ENCODE data around the gene PCSK5.

PCSK5 gene

DNA sequence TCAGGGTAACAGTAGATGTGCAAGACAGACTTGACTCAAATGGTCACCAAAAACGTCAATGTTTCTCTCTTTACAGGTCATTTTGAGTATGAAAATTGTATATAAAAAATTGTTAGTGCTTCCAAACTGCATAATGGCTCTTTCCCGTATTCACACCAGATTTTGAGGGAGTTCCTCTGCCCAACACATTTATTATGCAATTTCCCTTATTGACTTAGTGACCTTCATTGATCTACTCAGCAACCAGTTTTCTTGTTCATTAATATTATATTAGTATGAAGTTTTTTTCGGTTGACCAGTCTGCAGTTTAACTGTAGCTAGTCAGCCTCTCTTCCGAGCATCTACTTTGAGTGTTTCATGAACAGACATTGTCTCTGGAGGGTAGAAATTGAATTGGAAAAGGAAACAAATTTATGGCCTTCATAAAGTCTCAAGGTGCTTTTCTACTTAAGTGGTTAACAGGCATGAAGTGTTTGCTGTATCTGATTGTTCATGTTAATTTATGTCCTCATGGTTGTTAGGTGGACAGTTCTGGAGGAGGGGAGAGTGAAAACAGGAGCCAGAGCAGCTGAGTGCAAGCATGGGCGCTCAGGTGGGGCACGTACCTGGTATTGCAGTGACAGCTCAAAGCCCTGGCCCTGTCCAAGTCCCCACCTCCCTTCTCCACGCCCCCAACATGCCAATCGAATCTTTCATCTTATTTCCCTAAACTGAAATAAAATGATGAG, 263.6 kb downstream of the PCSK5 start:
- peak in 1 of 2 experiments; percentile 1 for DNase-seq

DNA sequence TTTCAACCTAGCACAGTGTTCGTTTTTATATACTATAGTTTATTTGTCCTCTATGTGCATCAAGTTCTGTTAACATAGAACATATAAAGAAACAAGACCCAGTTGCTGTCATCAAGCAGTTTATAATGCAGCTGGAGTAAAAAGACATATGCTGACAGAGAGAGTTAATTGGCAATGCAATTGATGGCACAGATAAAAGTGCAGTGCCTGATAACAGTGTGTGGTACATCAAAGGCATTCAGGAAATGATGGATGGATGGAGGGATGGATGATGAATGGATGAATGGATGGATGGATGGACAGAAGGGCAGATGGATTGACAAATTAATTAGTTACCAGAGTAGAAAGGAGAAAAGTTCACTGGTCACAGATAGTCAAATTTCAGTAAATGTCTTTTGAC, 264.9 kb downstream of the PCSK5 start:
- no peak for DNase-seq

GRCh38 chr9:76158713-76159112, 268.2 kb downstream of the PCSK5 start:
- no peak for DNase-seq

- DNase-seq: no peak
Measured at GRCh38 chr9:76159293-76159926, 268.9 kb downstream of the PCSK5 start.

DNA sequence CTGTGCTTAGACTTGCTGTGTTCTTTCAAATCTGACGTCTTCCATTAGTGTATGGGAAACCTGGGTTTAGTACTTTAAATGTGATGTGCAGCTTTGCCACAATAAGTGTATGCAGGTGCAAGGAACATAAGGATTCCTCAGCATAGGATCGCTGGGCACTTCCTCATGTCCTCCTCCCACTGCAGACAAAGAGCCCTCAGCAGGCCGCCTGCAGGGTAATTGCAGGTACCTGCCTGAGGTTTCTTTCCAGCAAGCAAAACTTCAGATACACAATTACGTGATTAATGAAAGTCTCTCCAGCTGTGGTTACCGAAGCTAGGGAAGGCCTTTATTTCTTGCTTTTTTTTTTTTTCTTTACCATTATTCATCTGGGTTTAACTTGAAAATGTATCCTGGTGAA, 270.6 kb downstream of the PCSK5 start:
- no peak for DNase-seq

DNA sequence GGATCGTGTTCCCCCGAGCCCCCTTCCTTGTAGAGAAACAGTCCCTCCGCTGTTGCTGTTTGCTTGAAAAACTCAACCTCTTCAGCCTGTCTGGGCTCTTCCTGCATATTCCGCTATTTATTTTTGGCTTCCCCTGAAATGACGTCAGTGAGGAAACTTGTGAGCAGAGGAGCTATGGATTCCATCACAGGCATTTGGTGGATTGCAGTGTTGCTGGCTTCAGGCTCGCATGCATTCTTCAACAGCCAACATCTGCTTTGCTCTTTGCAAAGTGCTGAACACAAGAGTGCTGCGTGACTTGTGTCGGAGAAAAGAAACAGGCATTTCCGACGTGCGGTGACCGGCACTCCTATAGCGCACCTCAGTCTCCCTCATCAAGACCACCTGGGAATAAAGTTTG, 271.1 kb downstream of the PCSK5 start:
- DNase-seq: no peak

GRCh38 chr9:76162086-76162730, 271.7 kb downstream of the PCSK5 start:
- no peak for DNase-seq

DNA sequence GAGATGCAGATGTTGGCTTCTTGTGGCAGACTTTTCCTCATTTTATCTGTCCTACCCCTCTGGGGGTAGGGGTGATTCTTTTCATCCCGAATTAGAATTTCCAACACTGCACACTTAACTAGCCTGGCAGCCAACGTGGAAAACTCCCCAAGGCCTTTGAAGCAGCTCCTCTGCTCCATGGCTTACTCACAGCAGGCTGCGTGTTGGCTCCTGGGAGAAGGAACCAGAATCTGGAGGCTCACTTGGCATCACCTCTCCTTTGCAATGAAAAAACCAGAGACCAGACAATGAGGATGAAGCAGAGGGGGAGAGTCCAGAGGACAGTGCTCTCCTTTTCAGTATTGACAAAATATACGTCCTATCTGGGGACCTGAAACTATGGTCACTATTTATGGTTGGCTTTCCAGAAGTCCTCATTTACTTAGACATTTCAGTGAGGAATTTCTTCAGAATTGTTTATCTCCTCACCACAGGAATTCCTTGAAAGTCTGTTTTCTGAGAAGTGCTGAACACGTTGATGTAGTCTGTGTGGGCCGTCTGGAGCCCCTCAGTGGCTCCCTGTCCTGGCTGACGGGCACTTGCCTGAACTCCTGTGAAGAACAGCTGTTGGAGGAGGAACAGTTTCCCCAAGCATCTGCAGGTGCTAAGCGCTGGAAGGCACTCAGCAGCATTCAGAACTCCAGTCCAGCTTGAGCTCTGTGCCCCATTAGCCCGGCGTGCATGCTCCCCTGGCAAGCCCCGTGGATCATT, 272.5 kb downstream of the PCSK5 start:
- no peak for DNase-seq

DNA sequence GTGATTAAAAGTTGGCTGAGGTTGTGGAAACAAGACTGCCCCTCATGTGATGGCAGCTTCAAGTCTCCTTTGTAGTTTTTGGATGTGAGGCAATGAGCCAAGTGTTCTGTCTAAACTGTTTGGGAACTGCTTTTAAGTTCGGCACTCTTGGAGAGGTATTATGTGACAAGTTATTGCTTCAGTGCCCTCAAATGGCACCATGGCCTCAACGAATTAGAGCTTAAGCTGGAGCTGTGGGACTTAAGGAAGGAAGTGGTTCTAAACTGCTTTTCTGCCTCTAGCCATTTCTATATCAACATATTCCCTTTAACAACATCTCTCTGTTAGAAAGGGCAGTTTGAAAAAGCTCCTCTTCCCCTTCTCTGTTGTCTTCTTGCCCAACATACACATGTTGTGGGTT, 276.1 kb downstream of the PCSK5 start:
- no peak for DNase-seq

- no peak for DNase-seq
Measured at GRCh38 chr9:76176171-76176570, 285.7 kb downstream of the PCSK5 start.

- no peak for DNase-seq
Measured at GRCh38 chr9:76177931-76178330, 287.5 kb downstream of the PCSK5 start.

GRCh38 chr9:76180541-76180940, 290.1 kb downstream of the PCSK5 start:
- DNase-seq: no peak

- no peak for DNase-seq
Measured at GRCh38 chr9:76181020-76181641, 290.7 kb downstream of the PCSK5 start.

DNA sequence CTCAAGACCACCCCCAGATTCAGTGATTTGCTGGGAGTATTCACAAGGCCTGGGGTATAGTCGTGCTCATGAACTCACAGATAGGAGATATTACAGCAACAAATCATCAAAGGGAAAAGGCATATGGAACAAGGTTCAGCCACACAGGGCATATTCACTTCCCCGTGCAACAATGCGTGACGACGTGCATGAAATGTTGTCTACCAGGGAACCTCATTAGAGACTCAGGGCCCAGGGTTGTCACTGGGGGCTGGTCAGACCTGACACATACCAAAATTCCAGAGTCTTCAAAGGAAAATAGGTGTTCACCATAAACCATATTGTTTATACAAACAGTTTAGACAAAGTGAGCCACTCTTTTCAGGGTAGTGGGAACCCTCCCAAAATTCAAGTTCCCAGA, 291.3 kb downstream of the PCSK5 start:
- no peak for DNase-seq

DNA sequence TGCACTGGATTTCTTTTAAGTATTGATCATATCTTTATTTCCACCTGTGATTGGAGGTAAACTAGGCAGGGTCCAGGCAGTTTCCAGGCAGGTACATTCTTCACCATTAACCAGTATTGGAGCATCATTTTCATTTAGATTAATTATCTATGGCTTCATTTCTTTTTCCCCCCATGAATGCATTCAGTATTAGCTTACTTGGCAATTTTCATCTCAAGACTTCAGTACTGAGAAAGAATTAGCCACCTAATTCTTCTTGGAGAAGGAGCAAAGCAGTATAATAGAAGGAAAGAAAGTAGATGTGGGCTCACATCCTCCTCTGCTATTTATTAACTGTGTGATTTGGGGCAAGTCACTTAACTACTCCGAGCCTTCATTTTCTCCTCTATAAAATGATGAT, 295.0 kb downstream of the PCSK5 start:
- no peak for DNase-seq

DNA sequence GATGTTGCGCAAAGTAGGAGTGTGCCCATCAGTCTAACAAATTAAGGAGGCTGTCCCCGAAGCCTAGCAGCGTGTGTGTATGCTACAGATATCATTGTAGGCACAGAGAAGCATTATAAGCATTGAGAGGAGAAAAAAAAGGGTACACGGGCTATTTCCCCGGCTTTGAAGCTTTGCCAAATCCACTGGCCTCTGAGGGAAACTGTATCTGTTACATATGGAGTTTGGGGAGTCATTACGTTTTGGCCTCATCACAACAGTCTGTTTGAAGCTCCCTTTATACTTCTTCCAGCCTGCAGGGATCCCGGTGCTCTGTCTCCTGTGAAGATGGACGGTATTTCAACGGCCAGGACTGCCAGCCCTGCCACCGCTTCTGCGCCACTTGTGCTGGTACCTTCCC, 297.8 kb downstream of the PCSK5 start:
- DNase-seq: no peak

GRCh38 chr9:76188905-76189304, 298.4 kb downstream of the PCSK5 start:
- DNase-seq: no peak

DNA sequence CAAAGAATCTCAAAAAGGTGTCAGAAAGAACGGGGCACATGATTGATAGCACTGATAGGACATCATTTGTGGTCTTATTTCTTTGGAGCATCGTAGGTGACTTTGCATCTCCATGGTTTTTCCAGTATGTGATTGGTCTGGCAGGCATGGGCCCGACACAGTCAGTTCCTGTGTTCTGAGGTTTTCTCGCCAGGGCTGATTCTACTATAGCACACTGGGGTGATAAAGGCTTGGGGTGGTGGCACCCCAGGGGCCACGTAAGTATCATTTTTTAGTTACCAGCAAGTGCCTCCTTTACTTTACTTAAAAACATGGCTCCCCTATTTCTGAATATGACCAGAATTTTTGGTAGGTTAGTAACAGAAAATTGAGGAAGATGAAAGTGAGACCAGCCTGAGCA, 301.0 kb downstream of the PCSK5 start:
- DNase-seq: no peak

DNA sequence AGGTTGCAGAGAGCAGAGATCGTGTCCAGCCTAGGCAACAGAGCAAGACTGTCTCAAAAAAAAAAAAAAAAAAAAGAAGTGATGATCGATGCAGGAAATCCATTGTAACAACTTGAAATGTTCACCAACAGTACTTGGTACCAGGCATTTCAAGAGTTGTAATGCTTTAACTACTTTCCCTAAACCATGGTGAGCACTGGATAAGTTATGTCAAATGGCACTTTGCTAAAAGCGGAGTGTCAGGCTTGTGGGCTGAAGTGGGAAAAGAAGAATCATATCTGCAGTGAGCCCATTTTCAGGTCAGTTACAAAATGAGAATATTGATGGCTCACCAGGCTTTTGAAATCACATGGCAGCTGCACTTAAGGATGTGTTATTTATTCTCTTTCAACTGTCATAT, 301.5 kb downstream of the PCSK5 start:
- no peak for DNase-seq

DNA sequence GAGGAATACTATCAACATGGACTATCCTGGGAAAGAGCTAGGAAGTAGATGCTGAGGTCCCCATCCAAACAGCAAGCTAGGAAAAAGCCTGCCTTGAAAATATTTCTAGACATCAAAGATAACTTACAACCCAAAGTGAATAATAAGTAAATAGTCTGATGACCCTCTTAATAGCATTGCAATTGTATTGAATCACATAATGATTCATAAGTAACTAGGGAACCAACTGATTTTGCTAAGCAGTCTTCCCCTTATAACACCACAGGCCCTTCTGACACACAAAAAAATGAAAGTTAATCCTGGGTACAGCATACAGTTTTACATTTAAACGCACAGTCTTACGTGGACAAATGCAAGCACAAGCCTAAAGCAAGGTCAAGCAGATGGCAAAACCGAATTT, 304.4 kb downstream of the PCSK5 start:
- no peak for DNase-seq

DNA sequence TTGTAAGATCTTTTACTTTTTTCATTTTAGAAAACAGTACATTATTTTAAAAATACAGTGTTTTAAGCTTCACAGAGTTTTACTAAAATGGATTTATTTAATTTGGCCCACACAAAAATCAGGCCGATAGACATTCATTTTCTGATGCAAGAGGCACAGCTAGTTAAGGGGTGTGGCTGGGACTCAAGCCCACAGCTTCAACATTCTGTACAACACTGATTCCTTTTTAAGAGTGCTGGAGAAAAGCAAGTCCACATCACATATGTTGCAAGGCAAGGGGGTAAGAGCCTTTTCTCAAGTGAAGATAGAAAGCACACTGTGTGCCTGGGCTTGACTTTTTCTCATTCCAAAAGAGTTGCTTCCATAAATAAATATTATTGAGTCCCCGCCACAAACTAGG, 307.9 kb downstream of the PCSK5 start:
- no peak for DNase-seq

- DNase-seq: no peak
Measured at GRCh38 chr9:76200315-76200714, 309.8 kb downstream of the PCSK5 start.

DNA sequence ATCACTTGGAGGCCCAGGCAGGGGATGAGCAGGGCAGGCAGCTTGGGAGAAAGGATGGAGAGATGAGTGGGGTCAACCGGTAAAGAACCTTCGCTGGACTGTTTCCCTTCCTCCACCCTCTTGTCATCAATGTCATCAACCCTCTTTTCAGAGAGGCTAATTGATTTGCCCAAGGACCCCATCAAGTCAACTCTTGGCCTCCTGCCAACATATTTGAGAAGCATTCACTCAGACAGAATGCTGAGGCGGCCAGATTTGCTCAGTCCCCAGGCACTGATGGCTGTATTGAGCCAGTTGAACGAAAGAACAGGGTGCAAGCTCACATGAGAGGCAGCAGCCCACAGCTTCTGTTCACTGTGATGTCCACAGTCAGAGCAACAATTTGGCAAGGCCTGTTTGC, 310.3 kb downstream of the PCSK5 start:
- peak; percentile 25 to 30 for DNase-seq
